OCI-LY3 (cell line): Measurements from ENCODE around the gene STK32B.

Source experiments
- CTCF ChIP-seq: fragments of 200-600, 300-600 bp; sonication (generic); IDR thresholded peaks from 2 replicates; pipeline ENCODE4 v1.5.1; 2014; ENCODE audit warnings: antibody characterized with exemption, low read length, low read depth
- EZH2phosphoT487 ChIP-seq: fragments of 200-600 bp; shearing (Covaris generic); IDR thresholded peaks from 2 replicates; pipeline ENCODE4 v1.6.1; 2018; ENCODE audit warnings: antibody characterized with exemption, mixed run types, low read depth

- TF ChIP-seq CTCF (no peak), EZH2phosphoT487 (no peak)
These were observed 136.8 kb downstream of the STK32B start for GRCh38 chr4:5188130-5188529.
